Measurements from ENCODE around the gene GKAP1. TPM values are rescaled to one million over a fixed set of nuclear protein-coding genes. Genes with fewer than 3 reads are reported as not detected.

The GKAP1 gene
- total RNA-seq, 1 experiment from 2014 or later, result 6.2 TPM

GRCh38 chr9:83792746-83793145 is 24.8 kb downstream of the GKAP1 start:
- Histone ChIP-seq H2BK12ac (ENCODE audit: insufficient read length, low read depth, low read length) (no peak overlapping the region), H4K8ac (replicated peaks; ENCODE audit: insufficient read length, low read depth, low read length) (no peak overlapping the region), H2BK20ac (ENCODE audit: low read depth, low read length, poor library complexity, severe bottlenecking) (no peak overlapping the region), H3T11ph (ENCODE audit: low read length) (no peak overlapping the region), H2AK5ac (ENCODE audit: insufficient read length, low read length) (no peak overlapping the region), H4K91ac (ENCODE audit: insufficient read length, low read depth, low read length) (no peak overlapping the region), H2BK120ac (ENCODE audit: low read depth, low read length, poor library complexity, severe bottlenecking) (no peak overlapping the region), H3K79me2 (ENCODE audit: insufficient read depth, low read length) (no peaks in the 10 kb centered on the region), H2BK15ac (ENCODE audit: low read depth, low read length) (no peak overlapping the region), H3K23ac (ENCODE audit: insufficient read length, low read depth, low read length) (no peak overlapping the region), H3K18ac (ENCODE audit: insufficient read length, low read depth, low read length) (no peak overlapping the region), H3K4me1 (ENCODE audit: insufficient read depth, low read length) (no peaks in the 10 kb centered on the region), H4K5ac (ENCODE audit: insufficient read length, low read depth, low read length) (no peak overlapping the region), H3K9ac (ENCODE audit: extremely low read depth, insufficient read length, low read length) (no peak overlapping the region), H2BK5ac (ENCODE audit: insufficient read length, low read length) (no peak overlapping the region), H3K79me1 (ENCODE audit: insufficient read depth, low read depth, low read length, poor library complexity, severe bottlenecking) (no peaks in the 10 kb centered on the region), H3K23me2 (ENCODE audit: insufficient read length, low read depth, low read length, poor library complexity, severe bottlenecking) (no peaks in the 10 kb centered on the region), H3K9me3 (ENCODE audit: control insufficient read depth, low read depth, low read length) (no peaks in the 10 kb centered on the region), H3K14ac (ENCODE audit: insufficient read depth, low read length) (no peak overlapping the region), H3K56ac (ENCODE audit: insufficient read length, low read depth, low read length) (no peak overlapping the region), H3K4ac (ENCODE audit: low read depth, low read length) (no peak overlapping the region), H3K27me3 (ENCODE audit: insufficient read depth, low read length) (no peaks in the 10 kb centered on the region), H3K4me2 (ENCODE audit: insufficient read depth, insufficient read length, low read length) (no peak overlapping the region), H3K27ac (ENCODE audit: insufficient read length, low read depth, low read length) (no peak overlapping the region), H2AFZ (ENCODE audit: low read length) (no peak overlapping the region), H4K20me1 (ENCODE audit: control insufficient read depth, insufficient read depth, insufficient read length) (no peaks in the 10 kb centered on the region)
- no peak overlapping the region for H3K27ac Mint-ChIP-seq
- H3K27me3 Mint-ChIP-seq (ENCODE audit: low read depth), result no peaks in the 10 kb centered on the region
- H3K36me3 Mint-ChIP-seq (ENCODE audit: insufficient read depth in 1 of 3, low read depth in 3 of 3), result peaks cover 0 to 15% (median 0%) of the 10 kb centered on the region in 3 experiments; a peak in 4 of 7 replicates
- TF ChIP-seq, protein P1, sequence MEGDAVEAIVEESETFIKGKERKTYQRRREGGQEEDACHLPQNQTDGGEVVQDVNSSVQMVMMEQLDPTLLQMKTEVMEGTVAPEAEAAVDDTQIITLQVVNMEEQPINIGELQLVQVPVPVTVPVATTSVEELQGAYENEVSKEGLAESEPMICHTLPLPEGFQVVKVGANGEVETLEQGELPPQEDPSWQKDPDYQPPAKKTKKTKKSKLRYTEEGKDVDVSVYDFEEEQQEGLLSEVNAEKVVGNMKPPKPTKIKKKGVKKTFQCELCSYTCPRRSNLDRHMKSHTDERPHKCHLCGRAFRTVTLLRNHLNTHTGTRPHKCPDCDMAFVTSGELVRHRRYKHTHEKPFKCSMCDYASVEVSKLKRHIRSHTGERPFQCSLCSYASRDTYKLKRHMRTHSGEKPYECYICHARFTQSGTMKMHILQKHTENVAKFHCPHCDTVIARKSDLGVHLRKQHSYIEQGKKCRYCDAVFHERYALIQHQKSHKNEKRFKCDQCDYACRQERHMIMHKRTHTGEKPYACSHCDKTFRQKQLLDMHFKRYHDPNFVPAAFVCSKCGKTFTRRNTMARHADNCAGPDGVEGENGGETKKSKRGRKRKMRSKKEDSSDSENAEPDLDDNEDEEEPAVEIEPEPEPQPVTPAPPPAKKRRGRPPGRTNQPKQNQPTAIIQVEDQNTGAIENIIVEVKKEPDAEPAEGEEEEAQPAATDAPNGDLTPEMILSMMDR (conservative IDR thresholded peaks at IDR 0.05), result no peak
- no peaks in the 10 kb centered on the region for H3K9me3 Mint-ChIP-seq
- no peaks in the 10 kb centered on the region for H3K4me1 Mint-ChIP-seq
- no peak overlapping the region for H3K4me3 Mint-ChIP-seq
- DNase-seq, result no peak
- WGBS (ENCODE audit: extremely low coverage, insufficient read length, low lambda C conversion rate), result no CpG with 5 or more reads among the region's 1 CpG

All from H9 (cell line).